Right lobe of liver (tissue), 6 donors: ENCODE data around the gene PNLIP. TPM values are rescaled to one million over a fixed set of nuclear protein-coding genes. Genes with fewer than 3 reads are reported as not detected.

ENCODE experiments used
- ATAC-seq, 4 donors: fragments of 200-7000 bp; cut with Tn5 transposase; one replicate each; pipeline ENCODE4 v1.9.1; 2020; ENCODE audit warnings: mild to moderate bottlenecking in 4 of 4, moderate library complexity in 4 of 4
- DNase-seq, 3 donors: peaks; one replicate each; pipeline ENCODE4 v3.0.0-alpha.2; 2020
- H3K27ac ChIP-seq, 3 donors: fragments of 200-600 bp; one replicate each; pipeline ENCODE4 v1.8.0; 2022
- H3K27me3 ChIP-seq, 2 donors: fragments of 200-600 bp; one replicate each; pipeline ENCODE4 v1.8.0; 2022
- H3K36me3 ChIP-seq, 4 donors: fragments of 200-600 bp; sonication (generic) in 1 of 4; one replicate each; pipeline versions ENCODE4 v1.5.1 to v1.8.0; 2017 to 2022; ENCODE audit warnings: control low read depth in 1 of 4
- H3K4me1 ChIP-seq, 4 donors: fragments of 200-600 bp; sonication (generic) in 1 of 4; one replicate each; pipeline versions ENCODE4 v1.5.1 to v1.8.0; 2017 to 2022; ENCODE audit warnings: control low read depth in 1 of 4
- H3K4me3 ChIP-seq, 3 donors: fragments of 200-600 bp; one replicate each; pipeline ENCODE4 v1.8.0; 2022
- H3K9me3 ChIP-seq, 4 donors: fragments of 200-600 bp; sonication (generic) in 1 of 4; one replicate each; pipeline versions ENCODE4 v1.5.1 to v1.8.0; 2017 to 2022; ENCODE audit warnings: control low read depth in 1 of 4
- CTCF ChIP-seq, 4 donors: fragments of 200-600 bp in 3 of 4; fragments of 450-650 bp in 1 of 4; IDR thresholded peaks; one replicate each; pipeline versions ENCODE4 v1.5.1 to v1.8.0; 2016 to 2022; ENCODE audit warnings: antibody characterized with exemption in 4 of 4, mild to moderate bottlenecking in 2 of 4
- POLR2A ChIP-seq: fragments of 450-650 bp; IDR thresholded peaks from one replicate; pipeline ENCODE4 v1.6.1; 2017; ENCODE audit warnings: antibody characterized with exemption, mild to moderate bottlenecking
- WGBS: methylation state at CpG from one replicate; pipeline ENCODE4 v1.1.6; 2018; ENCODE audit warnings: low coverage, low lambda C conversion rate; ENCODE audit not compliant: insufficient coverage; ENCODE audit errors: missing lambda C conversion rate; 5-methylcytosine and 5-hydroxymethylcytosine counted together
- intact Hi-C, 2 donors: fragments of 100-400 bp; cut with DNase I; formaldehyde crosslinking; loops; one replicate each; pipeline versions ENCODE4 v1.11.2 to v1.14.1; 2022
- total RNA-seq, 6 experiments: library from RNA; depleted of rRNA in 2 of 6; stranded (reverse); fragments of >200 nt in 2 of 6; fragmentation: NEBNext Ultra II Directional in 3 of 6; extraction: Animal tissue kit (Norgen Biotek cat#: 25700) in 3 of 6; gene quantifications; one replicate each; pipeline versions ENCODE4 v1.1.0 to v1.2.4, GENCODE V29; 2016 to 2023
- donor health status: DM: no; HTN: yes; CAD: no.
- donor health status: DM: no; HTN: no; CAD: no.
- donor health status: DM: no; HTN: no; CAD: no.
- donor health status: DM: no; HTN: yes; CAD: no.
- donor health status: DM: no; HTN: yes; CAD: no.

PNLIP gene
- total RNA-seq, 6 experiments from 2014 or later, result not detected

GRCh38 chr10:116557305-116557880 lies 11.7 kb downstream of the PNLIP start:
- DNase-seq, result no peak
- Histone ChIP-seq H3K4me3 (no peak overlapping the region), H3K4me1 (no peaks in the 10 kb centered on the region), H3K9me3 (no peaks in the 10 kb centered on the region), H3K27me3 (peaks cover 0 to 2% of the 10 kb centered on the region in 2 donors), H3K27ac (no peak overlapping the region), H3K36me3 (no peaks in the 10 kb centered on the region)
- no peak for ATAC-seq
- TF ChIP-seq POLR2A, result no peak
- TF ChIP-seq CTCF (IDR thresholded peaks at IDR 0.05), result no peak
- WGBS, result 70% methylated on average over 4 of the region's 5 CpGs
- intact Hi-C loops, result no loop called here

DNA sequence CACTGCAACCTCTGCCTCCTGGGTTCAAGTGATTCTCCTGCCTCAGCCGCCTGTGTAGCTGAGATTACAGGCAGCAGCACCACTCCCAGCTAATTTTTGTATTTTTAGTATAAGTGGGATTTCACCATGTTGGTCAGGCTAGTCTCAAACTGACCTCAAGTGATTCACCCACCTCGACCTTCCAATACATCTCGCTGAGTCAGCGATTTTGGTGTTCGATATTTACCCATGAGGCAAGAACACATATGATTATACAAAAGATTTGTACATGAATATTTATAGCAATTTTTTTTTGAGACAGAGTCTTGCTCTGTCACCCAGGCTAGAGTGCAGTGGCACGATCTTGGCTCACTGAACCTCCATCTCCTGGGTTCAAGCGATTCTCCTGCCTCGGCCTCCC lies 19.8 kb downstream of the PNLIP start:
- H3K27me3 ChIP-seq, result peaks cover 0 to 7% of the 10 kb centered on the region in 2 donors
- H3K9me3 ChIP-seq, result no peaks in the 10 kb centered on the region
- DNase-seq, result no peak
- no peak overlapping the region for H3K27ac ChIP-seq
- H3K4me1 ChIP-seq, result no peaks in the 10 kb centered on the region
- H3K36me3 ChIP-seq, result no peaks in the 10 kb centered on the region
- no peak for ATAC-seq
- intact Hi-C loops, result no loop called here
- no peak for TF ChIP-seq POLR2A
- TF ChIP-seq CTCF (IDR thresholded peaks at IDR 0.05), result no peak
- no peak overlapping the region for H3K4me3 ChIP-seq
- WGBS, result 91% methylated on average over 5 of the region's 8 CpGs

DNA sequence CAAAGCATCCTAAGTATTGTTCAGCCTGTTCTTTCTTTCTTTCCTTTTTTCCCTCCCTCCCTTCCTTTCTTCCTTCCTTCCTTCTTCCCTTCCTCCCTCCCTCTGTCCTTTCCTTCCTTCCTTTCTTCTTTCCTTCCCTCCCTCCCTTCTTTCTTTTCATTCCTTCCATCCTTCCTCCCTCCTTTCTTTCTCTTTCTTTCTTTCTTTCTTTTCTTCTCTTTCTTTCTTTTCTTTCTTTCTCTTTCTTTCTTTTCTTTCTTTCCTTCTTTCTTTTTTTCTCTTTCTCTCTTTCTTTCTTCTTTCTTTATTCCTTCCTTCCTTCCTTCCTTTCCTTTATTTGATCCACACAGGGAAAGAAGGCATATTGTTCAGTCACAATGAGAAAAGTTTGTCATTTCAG lies 21.2 kb downstream of the PNLIP start:
- Histone ChIP-seq H3K4me1 (no peaks in the 10 kb centered on the region), H3K36me3 (no peaks in the 10 kb centered on the region), H3K27ac (no peak overlapping the region), H3K9me3 (no peaks in the 10 kb centered on the region), H3K27me3 (peaks cover 0 to 7% of the 10 kb centered on the region in 2 donors), H3K4me3 (no peak overlapping the region)
- DNase-seq (no peak), ATAC-seq (no peak)
- no peak for TF ChIP-seq POLR2A
- no peak for TF ChIP-seq CTCF (IDR thresholded peaks at IDR 0.05)
- intact Hi-C loops, result no loop called here

- no peak for TF ChIP-seq POLR2A
- TF ChIP-seq CTCF (IDR thresholded peaks at IDR 0.05), result no peak
- Histone ChIP-seq H3K9me3 (no peaks in the 10 kb centered on the region), H3K4me3 (no peak overlapping the region), H3K27ac (no peak overlapping the region), H3K36me3 (no peaks in the 10 kb centered on the region), H3K27me3 (peaks cover 0 to 6% of the 10 kb centered on the region in 2 donors), H3K4me1 (no peaks in the 10 kb centered on the region)
- intact Hi-C loops, result no loop called here
- WGBS, result 38% methylated on average over 2 of the region's 3 CpGs
- DNase-seq (no peak), ATAC-seq (no peak)
Measured at GRCh38 chr10:116567335-116567734, 21.6 kb downstream of the PNLIP start.

DNA sequence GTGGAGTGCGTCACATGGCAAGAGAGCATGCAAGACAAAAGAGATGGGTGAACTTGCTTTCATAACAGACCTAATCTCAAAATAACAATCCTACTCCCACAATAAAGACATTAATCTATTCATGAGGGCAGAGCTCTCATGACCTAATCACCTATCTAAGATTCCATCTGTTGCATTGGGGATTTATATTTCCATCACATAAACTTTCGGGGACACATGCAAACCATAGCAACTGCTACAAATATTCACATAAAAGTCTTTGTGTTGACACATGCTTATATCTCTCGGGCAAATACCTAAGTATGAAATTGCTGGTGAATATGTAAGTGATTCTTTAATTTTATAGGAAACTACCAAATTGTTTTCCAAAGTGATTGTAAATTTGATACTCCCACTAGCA lies 29.1 kb downstream of the PNLIP start:
- no peak for ATAC-seq
- Histone ChIP-seq H3K9me3 (no peaks in the 10 kb centered on the region), H3K27me3 (no peaks in the 10 kb centered on the region), H3K4me3 (no peak overlapping the region), H3K27ac (no peak overlapping the region), H3K4me1 (no peaks in the 10 kb centered on the region), H3K36me3 (no peaks in the 10 kb centered on the region)
- 58% methylated on average over 3 of the region's 3 CpGs for WGBS
- no peak for DNase-seq
- no peak for TF ChIP-seq POLR2A
- no peak for TF ChIP-seq CTCF (IDR thresholded peaks at IDR 0.05)
- intact Hi-C loops, result no loop called here
